Measurements from ENCODE around the gene ENOX1.

Gene ENOX1

DNA sequence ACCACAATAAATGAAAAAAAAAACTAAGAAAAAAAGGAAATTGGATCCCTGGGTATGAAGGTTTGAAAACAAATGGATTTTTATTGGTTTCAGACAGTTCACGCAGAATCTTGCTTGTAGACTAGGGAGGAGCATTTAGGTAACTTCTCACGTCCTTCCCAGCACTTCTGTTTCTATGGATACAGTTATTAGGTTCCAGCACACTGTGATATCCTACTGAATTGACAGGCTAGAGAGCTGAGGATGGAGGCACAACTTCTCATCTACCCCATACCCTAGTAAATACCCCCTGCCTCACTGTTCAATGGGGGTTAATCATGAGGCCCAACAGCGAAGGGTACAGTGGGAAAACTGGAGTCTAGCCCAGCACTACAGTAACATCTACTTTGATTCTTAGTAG, 304.1 kb downstream of the ENOX1 start:
- Mint-ChIP-seq H3K36me3 (ENCODE audit: low read depth) (no peaks in the 10 kb centered on the region), H3K4me3 (no peak overlapping the region), H3K27ac (no peak overlapping the region), H3K9me3 (no peaks in the 10 kb centered on the region), H3K4me1 (ENCODE audit: low read depth) (no peaks in the 10 kb centered on the region), H3K27me3 (ENCODE audit: low read depth) (no peaks in the 10 kb centered on the region)

DNA sequence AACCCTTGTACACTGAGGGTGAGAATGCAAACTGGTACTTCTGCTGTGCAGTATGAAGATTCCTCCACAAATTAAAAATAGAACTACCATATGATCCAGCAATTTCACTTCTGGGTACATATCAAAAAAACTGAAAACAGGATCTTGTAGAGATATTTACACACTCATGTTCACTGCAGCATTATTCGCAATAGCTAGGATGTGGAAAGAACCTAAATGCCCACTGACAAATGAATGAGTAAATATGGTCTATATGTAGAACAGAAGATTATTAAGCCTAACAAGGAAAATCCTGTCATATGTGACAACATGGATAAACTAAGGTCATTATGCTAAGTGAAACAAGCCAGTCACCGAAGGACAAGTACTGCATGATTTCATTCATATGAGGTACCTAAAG, 304.7 kb downstream of the ENOX1 start:
- Mint-ChIP-seq H3K36me3 (ENCODE audit: low read depth) (no peaks in the 10 kb centered on the region), H3K27ac (no peak overlapping the region), H3K4me1 (ENCODE audit: low read depth) (no peaks in the 10 kb centered on the region), H3K9me3 (no peaks in the 10 kb centered on the region), H3K4me3 (no peak overlapping the region), H3K27me3 (ENCODE audit: low read depth) (no peaks in the 10 kb centered on the region)

GRCh38 chr13:43478902-43479301, 307.9 kb downstream of the ENOX1 start:
- H3K27me3 Mint-ChIP-seq (ENCODE audit: low read depth): peaks cover 10% of the 10 kb centered on the region
- no peak overlapping the region for H3K27ac Mint-ChIP-seq
- no peaks in the 10 kb centered on the region for H3K36me3 Mint-ChIP-seq (ENCODE audit: low read depth)
- H3K4me3 Mint-ChIP-seq: no peak overlapping the region
- no peaks in the 10 kb centered on the region for H3K4me1 Mint-ChIP-seq (ENCODE audit: low read depth)
- no peaks in the 10 kb centered on the region for H3K9me3 Mint-ChIP-seq

- Mint-ChIP-seq H3K9me3 (no peaks in the 10 kb centered on the region), H3K36me3 (ENCODE audit: low read depth) (no peaks in the 10 kb centered on the region), H3K4me1 (ENCODE audit: low read depth) (no peaks in the 10 kb centered on the region), H3K4me3 (no peak overlapping the region), H3K27me3 (ENCODE audit: low read depth) (peaks cover 15% of the 10 kb centered on the region), H3K27ac (no peak overlapping the region)
These were observed 308.6 kb downstream of the ENOX1 start for GRCh38 chr13:43478211-43478610.

DNA sequence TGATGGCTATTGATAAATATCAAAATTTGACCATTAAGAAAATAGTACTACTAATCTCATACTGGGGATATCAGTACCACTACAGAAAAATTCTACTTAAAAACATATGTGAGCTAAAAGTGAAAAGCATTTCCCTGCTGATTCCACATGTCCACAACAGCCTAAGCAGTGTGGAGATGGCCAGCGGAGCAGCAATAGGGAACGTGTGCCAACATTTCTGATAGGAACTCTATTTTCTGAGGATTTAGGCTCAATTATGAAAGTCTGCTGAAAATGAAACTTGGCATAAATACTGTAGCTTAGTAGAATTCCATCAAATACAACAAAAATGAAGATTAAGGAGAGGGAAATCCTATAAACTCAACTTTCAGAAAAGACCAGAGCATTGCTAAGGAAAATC, 311.6 kb downstream of the ENOX1 start:
- H3K27ac Mint-ChIP-seq: no peak overlapping the region
- no peak overlapping the region for H3K4me3 Mint-ChIP-seq
- no peaks in the 10 kb centered on the region for H3K36me3 Mint-ChIP-seq (ENCODE audit: low read depth)
- no peaks in the 10 kb centered on the region for H3K9me3 Mint-ChIP-seq
- no peaks in the 10 kb centered on the region for H3K4me1 Mint-ChIP-seq (ENCODE audit: low read depth)
- H3K27me3 Mint-ChIP-seq (ENCODE audit: low read depth): peaks cover 26% of the 10 kb centered on the region

DNA sequence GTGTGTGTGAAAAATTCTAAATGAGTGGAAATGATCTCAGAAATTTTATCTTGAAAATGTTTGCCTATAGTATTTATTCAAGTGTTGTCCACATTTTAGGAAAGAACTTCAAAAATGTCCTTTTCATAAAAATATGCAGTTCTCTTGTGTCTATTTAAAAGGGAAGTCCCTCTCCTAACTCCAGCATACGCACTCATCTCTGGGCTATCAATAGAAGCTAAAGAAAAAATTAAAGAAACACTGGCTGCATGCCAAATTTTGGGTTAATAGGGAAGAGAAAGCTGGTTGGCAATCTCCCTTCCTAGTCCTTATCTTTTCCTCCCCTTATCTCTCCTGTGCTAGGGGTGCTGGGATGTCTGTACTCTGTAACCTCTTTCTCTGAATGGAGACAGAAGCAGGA, 313.3 kb downstream of the ENOX1 start:
- H3K27ac Mint-ChIP-seq: no peak overlapping the region
- no peaks in the 10 kb centered on the region for H3K9me3 Mint-ChIP-seq
- H3K27me3 Mint-ChIP-seq (ENCODE audit: low read depth): peaks cover 26% of the 10 kb centered on the region
- no peaks in the 10 kb centered on the region for H3K36me3 Mint-ChIP-seq (ENCODE audit: low read depth)
- H3K4me1 Mint-ChIP-seq (ENCODE audit: low read depth): no peaks in the 10 kb centered on the region
- H3K4me3 Mint-ChIP-seq: no peak overlapping the region

DNA sequence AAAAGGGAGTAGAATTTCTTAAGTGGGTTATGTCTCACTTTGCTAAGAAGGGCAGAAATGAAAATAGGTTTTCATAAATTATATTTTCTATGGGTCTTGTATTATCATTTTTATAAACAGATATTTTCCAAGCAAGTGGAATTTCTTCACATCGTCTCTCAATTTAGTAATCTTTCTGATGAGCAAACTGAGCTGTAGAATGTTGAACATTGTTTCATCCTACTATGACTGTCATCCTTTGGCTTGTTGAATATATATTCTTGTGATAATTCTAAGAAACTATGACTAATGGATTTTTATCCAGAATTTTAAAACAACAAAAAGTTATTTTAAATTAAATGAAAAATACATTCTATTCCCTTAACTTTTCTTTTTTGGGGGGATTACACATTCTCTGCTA, 313.8 kb downstream of the ENOX1 start:
- no peaks in the 10 kb centered on the region for H3K4me1 Mint-ChIP-seq (ENCODE audit: low read depth)
- H3K27me3 Mint-ChIP-seq (ENCODE audit: low read depth): peaks cover 26% of the 10 kb centered on the region
- no peak overlapping the region for H3K27ac Mint-ChIP-seq
- no peak overlapping the region for H3K4me3 Mint-ChIP-seq
- H3K9me3 Mint-ChIP-seq: no peaks in the 10 kb centered on the region
- no peaks in the 10 kb centered on the region for H3K36me3 Mint-ChIP-seq (ENCODE audit: low read depth)

- no peak overlapping the region for H3K27ac Mint-ChIP-seq
- no peak overlapping the region for H3K4me3 Mint-ChIP-seq
- no peaks in the 10 kb centered on the region for H3K4me1 Mint-ChIP-seq (ENCODE audit: low read depth)
- no peaks in the 10 kb centered on the region for H3K9me3 Mint-ChIP-seq
- H3K36me3 Mint-ChIP-seq (ENCODE audit: low read depth): no peaks in the 10 kb centered on the region
- peaks cover 26% of the 10 kb centered on the region for H3K27me3 Mint-ChIP-seq (ENCODE audit: low read depth)
These were observed 314.4 kb downstream of the ENOX1 start for GRCh38 chr13:43472339-43472738.

GRCh38 chr13:43470610-43471009, 316.2 kb downstream of the ENOX1 start:
- Mint-ChIP-seq H3K9me3 (no peaks in the 10 kb centered on the region), H3K27ac (no peak overlapping the region), H3K4me3 (no peak overlapping the region), H3K36me3 (ENCODE audit: low read depth) (no peaks in the 10 kb centered on the region), H3K4me1 (ENCODE audit: low read depth) (no peaks in the 10 kb centered on the region), H3K27me3 (ENCODE audit: low read depth) (peaks cover 22% of the 10 kb centered on the region)

- no peaks in the 10 kb centered on the region for H3K36me3 Mint-ChIP-seq (ENCODE audit: low read depth)
- peaks cover 21% of the 10 kb centered on the region for H3K27me3 Mint-ChIP-seq (ENCODE audit: low read depth)
- H3K9me3 Mint-ChIP-seq: no peaks in the 10 kb centered on the region
- H3K27ac Mint-ChIP-seq: no peak overlapping the region
- no peak overlapping the region for H3K4me3 Mint-ChIP-seq
- H3K4me1 Mint-ChIP-seq (ENCODE audit: low read depth): no peaks in the 10 kb centered on the region
These were observed 317.0 kb downstream of the ENOX1 start for GRCh38 chr13:43469791-43470190.

DNA sequence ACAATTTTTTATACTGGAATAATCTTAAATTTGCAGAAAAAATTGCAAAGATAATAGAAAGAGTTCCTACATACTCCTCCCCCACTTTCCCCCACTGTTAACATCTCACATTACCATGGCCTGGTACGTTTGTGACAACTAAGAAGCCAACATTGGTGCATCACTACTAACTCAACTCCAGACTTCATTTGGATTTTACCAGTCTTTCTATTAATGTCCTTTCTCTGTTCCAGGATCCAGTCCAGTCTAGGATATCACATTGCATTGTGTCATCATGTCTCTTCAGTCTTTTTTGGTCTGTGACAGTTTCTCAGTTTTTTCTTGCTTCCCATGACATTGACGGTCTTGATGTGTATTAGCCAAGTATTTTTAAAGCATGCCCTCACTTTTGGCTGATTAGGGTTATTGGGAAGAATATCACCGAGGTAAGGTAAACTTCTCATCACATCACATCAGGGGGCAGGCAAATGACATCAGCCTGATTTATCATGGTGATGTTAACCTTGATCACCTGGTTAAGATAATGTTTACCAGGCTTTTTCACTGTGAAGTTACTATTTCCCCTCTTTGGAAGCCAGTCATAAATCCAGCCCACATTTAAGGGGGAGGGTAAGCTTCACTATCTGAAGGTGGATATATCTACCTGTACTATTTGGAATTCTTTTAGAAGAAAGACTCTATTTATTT, 322.1 kb downstream of the ENOX1 start:
- no peaks in the 10 kb centered on the region for H3K9me3 Mint-ChIP-seq
- no peaks in the 10 kb centered on the region for H3K27me3 Mint-ChIP-seq (ENCODE audit: low read depth)
- no peak overlapping the region for H3K4me3 Mint-ChIP-seq
- no peaks in the 10 kb centered on the region for H3K4me1 Mint-ChIP-seq (ENCODE audit: low read depth)
- H3K27ac Mint-ChIP-seq: no peak overlapping the region
- no peaks in the 10 kb centered on the region for H3K36me3 Mint-ChIP-seq (ENCODE audit: low read depth)

DNA sequence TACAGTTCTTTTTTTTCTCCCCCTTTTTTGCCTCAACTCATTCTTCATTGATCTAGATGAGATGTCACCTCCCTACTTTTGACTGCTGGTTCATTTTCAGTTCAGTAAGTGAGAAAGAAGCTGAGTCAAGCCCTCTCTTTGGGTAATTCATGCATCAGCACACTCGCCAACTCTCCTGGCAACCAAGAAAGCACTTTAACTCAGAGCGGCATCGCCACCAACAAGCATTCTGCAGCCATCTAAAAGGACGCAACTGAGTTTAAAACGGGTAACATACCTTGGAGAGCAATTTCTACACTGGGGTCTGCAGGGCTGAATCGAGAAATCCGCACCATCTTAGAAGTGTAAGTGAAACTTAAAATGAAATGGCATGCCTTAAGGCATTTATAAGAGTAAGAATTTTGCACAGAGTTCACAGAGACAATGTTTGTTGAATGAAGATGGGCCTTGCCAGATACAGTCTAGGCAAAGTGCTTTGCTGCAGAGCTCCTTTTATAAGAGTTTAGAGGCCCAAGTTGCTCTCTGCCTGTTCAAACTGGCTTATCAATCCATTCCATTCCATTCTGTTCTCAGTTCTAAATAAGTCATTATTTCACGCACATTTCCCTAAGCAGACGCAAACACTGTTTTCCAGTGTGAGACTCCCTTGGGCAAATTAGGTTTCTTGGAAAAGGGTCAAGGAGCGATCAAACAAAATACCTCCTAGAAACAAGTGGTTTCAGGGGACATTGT, 338.0 kb downstream of the ENOX1 start:
- H3K27ac Mint-ChIP-seq: no peak overlapping the region
- H3K9me3 Mint-ChIP-seq: no peaks in the 10 kb centered on the region
- no peak overlapping the region for H3K4me3 Mint-ChIP-seq
- no peaks in the 10 kb centered on the region for H3K4me1 Mint-ChIP-seq (ENCODE audit: low read depth)
- no peaks in the 10 kb centered on the region for H3K36me3 Mint-ChIP-seq (ENCODE audit: low read depth)
- peaks cover 7% of the 10 kb centered on the region for H3K27me3 Mint-ChIP-seq (ENCODE audit: low read depth)

DNA sequence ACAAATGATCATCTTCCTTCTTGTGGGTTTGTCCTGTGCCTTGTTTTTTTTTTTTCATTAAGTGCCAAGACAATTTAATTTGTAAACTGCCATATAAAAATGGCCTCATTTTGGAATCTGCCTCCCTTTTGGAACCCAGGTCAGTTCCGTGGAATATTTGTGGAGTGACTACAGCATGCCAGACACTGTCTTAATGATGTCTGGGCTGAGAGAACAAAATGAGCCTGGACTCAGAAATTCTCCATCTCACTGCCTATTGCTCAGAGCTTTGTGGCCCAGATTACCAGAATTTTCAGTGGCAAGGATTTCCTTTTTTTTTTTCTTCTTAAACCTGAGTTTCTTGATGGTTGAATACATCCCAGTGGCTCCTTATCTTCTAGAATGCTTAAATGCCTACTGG, 340.6 kb downstream of the ENOX1 start:
- Mint-ChIP-seq H3K4me1 (ENCODE audit: low read depth) (no peaks in the 10 kb centered on the region), H3K27me3 (ENCODE audit: low read depth) (peaks cover 9% of the 10 kb centered on the region), H3K36me3 (ENCODE audit: low read depth) (no peaks in the 10 kb centered on the region), H3K9me3 (no peaks in the 10 kb centered on the region), H3K4me3 (no peak overlapping the region), H3K27ac (no peak overlapping the region)

- Mint-ChIP-seq H3K4me1 (ENCODE audit: low read depth) (no peaks in the 10 kb centered on the region), H3K27ac (no peak overlapping the region), H3K27me3 (ENCODE audit: low read depth) (peaks cover 10% of the 10 kb centered on the region), H3K36me3 (ENCODE audit: low read depth) (no peaks in the 10 kb centered on the region), H3K9me3 (no peaks in the 10 kb centered on the region), H3K4me3 (no peak overlapping the region)
These were observed 341.1 kb downstream of the ENOX1 start for GRCh38 chr13:43445668-43446067.

- no peak overlapping the region for H3K27ac Mint-ChIP-seq
- no peaks in the 10 kb centered on the region for H3K36me3 Mint-ChIP-seq (ENCODE audit: low read depth)
- H3K4me3 Mint-ChIP-seq: no peak overlapping the region
- no peaks in the 10 kb centered on the region for H3K9me3 Mint-ChIP-seq
- H3K27me3 Mint-ChIP-seq (ENCODE audit: low read depth): peaks cover 10% of the 10 kb centered on the region
- no peaks in the 10 kb centered on the region for H3K4me1 Mint-ChIP-seq (ENCODE audit: low read depth)
These were observed 342.7 kb downstream of the ENOX1 start for GRCh38 chr13:43444081-43444480.
